ENCODE data around the gene MAN1A2.

DNA sequence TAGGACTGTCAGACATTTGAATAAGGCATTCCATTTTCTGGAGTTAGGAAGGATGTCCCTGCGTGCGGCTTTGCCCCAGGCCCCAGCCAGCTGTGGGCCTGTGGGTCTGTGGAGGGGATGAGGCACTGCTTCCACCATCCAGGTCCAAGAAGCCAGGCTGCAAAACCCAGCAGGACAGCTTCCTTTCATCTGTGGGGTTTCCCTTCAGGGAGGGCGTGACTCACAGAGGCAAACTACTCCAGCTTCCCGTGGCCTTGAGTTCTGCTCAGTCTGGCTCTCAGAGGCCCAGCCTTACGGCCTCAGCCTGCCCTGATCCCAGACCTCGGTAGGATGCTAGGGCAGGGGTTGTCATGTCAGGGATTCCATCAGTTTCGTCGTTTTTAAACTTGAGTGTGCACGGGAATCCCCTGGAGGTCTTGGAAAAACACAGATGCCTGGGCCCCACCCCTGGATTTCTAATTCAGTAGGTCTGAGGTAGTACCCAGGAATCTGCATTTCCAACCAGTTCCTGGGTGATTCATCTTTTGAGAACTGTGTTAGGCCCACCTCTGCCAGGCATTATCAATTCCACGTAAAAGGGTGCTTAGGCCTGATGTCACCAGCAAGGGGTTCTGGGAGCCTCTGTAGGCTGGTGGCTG, 206.3 kb downstream of the MAN1A2 start:
- TF ChIP-seq EZH2 (optimal IDR thresholded peaks at IDR 0.05; ENCODE audit: low read depth, low read length): no peak
- TF ChIP-seq, protein P1, sequence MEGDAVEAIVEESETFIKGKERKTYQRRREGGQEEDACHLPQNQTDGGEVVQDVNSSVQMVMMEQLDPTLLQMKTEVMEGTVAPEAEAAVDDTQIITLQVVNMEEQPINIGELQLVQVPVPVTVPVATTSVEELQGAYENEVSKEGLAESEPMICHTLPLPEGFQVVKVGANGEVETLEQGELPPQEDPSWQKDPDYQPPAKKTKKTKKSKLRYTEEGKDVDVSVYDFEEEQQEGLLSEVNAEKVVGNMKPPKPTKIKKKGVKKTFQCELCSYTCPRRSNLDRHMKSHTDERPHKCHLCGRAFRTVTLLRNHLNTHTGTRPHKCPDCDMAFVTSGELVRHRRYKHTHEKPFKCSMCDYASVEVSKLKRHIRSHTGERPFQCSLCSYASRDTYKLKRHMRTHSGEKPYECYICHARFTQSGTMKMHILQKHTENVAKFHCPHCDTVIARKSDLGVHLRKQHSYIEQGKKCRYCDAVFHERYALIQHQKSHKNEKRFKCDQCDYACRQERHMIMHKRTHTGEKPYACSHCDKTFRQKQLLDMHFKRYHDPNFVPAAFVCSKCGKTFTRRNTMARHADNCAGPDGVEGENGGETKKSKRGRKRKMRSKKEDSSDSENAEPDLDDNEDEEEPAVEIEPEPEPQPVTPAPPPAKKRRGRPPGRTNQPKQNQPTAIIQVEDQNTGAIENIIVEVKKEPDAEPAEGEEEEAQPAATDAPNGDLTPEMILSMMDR (IDR thresholded peaks at IDR 0.05; ENCODE audit: low read length): no peak
- TF ChIP-seq EZH2phosphoT487 (IDR thresholded peaks at IDR 0.05; ENCODE audit: low read length): no peak

Measured in MM.1S (cell line).